HG02610 (cell line): ENCODE measurements around the gene SLC39A7.
"Not testable (repeated sequence)": the region's sequence is repeated elsewhere in the genome, so short reads cannot be mapped to it uniquely, and the experiment has no call there.

Source experiments
- ATAC-seq: cut with Tn5 transposase; IDR thresholded peaks from one replicate; pipeline ENCODE4 v1.9.1; 2021; ENCODE audit warnings: mild to moderate bottlenecking, moderate library complexity; ENCODE audit not compliant: unreplicated experiment

SLC39A7 gene

DNA sequence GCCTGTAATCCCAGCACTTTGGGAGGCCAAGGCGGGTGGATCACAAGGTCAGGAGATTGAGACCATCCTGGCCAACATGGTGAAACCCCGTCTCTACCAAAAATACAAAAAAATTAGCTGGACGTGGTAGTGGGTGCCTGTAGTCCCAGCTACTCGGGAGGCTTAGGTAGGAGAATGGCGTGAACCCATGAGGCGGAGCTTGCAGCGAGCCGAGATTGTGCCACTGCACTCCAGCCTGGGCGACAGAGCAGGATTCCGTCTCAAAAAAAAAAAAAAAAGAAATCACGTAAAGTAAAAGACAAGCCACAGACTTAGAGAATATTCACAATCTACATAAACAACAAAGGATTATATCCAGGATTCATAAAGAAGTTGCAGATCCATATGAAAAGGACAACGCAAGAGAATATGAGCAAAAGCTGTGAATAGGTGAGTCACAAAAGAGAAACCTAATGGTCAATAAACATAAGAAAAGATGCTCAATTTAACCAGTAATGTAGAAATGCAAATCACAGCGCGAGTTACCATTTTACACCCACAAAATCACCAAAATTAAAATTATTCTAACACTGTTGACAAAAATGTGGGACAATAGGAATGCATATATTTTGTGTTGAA lies 25.9 kb downstream of the SLC39A7 start:
- ATAC-seq = not testable (repeated sequence)

GRCh38 chr6:33235221-33235634 lies 34.6 kb downstream of the SLC39A7 start:
- no peak for ATAC-seq

DNA sequence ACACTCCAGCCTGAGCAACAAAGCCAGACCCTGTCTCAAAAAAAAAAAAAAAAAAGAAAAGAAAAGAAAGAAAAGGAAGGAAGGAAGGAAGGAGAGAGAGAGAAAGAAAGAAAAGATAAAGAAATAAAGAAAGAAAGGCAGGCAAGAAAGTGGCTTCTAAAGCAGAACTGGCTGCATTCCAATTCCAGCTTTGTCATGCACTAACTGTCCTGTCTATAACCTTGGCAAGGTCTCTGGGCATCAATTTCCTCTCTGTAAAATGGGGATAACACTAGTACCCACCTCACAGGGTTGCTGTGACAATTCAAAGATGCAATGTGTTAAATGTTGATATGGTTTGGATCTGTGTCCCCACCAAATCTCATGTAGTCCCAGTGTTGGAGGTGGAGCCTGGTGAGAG lies 35.7 kb downstream of the SLC39A7 start:
- ATAC-seq = no peak

- ATAC-seq = no peak
Observed at GRCh38 chr6:33236852-33237251, 36.2 kb downstream of the SLC39A7 start.

DNA sequence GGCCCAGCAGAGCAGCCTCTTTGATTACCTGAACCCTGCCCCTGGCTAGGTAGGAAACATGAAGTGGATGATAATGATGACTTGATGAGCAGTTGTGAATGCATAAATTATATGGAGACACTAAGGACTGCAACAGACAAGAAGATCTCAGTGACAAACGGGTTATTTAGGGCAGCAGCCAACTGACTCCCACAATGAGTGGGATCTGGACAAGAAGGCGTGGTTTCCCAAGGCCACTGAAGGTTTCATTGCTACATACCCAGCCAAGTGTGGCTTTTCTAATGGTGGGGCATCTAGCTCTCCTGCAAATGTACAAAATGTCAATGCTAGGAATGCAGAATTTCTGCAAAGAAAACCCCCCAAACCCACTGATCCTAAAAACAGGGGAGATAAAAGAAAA lies 37.1 kb downstream of the SLC39A7 start:
- no peak for ATAC-seq

DNA sequence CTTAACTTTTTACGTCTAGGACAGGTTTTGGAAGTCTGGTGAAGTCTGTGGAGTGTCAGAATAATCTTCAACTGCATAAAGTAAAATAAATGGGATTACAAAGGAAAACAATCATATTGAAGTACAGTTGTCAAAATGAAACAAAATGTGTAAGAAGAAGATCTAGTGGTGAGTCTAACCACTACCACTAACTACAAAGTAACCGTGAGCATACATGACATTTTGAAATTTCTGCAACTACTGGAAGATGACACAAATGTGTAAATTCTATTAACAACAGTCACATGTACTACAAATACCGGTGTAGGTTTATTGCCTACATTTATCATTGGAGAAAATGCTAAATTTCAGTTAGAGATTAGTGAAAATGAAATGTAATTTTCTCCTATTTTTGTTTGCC lies 41.3 kb downstream of the SLC39A7 start:
- no peak for ATAC-seq

DNA sequence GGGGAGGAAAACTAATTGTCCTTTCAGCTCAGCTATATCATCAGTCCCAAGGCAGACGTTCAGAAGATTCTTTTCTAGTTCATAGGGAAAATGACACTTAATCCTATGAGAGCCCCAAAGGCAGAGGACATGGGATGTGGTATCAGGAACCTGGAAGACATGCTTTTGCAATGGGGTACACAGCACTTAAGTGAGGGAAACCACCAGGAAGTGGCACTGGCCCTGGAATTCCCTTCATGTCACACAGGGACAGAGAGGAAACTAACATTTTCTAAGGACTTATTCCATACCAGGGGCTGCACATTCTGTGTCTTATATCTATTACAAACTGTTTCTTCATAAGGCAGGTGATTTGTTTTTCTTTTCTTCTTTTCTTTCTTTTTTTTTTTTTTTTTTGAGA lies 42.8 kb downstream of the SLC39A7 start:
- no peak for ATAC-seq

DNA sequence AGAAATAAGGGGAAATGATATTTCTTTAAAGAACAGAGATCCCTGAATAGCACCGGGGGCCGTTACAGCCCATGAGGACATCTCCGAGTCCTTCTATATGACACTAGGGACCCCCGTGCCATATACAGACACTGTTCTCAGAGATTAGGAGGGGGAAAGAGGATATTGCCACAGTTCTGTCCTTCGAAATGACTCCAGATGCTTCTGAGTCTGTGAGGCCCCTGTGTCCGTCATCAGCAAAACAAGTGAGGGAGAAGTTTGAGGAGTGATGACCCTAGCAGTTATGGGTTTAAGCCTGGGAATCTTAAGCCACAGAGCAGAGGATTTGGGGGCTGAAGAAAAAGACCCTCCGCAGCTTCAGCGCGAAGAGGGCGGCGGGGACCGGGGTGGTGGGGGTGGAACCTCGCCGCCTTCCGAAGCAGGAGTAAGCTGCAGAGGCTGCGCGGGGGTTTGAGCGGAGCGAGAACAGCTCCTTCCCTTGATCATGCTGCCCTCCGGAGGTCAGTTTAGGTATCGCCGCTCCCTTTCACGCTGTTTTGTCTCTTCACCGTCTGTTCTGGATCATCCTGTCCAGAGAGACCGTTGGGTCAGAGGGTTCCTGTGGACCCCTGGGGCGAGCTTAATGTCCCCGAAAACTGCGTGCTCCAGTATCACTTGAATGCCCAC lies 47.4 kb downstream of the SLC39A7 start:
- ATAC-seq = no peak

DNA sequence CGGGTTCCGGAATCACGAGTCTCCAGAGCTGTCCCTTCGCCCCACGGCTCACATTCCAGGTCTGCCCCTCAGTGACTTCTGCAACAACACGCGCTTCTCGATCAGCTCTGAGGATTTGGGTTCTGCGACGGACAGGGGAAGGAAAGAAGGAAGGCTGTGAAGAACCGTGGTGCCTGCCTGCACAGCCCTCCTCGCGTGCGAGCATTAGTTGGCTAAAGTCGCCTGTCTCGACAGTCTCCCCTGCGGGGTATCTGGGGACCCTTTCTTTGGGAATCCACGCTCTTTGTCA lies 47.9 kb downstream of the SLC39A7 start:
- no peak for ATAC-seq

DNA sequence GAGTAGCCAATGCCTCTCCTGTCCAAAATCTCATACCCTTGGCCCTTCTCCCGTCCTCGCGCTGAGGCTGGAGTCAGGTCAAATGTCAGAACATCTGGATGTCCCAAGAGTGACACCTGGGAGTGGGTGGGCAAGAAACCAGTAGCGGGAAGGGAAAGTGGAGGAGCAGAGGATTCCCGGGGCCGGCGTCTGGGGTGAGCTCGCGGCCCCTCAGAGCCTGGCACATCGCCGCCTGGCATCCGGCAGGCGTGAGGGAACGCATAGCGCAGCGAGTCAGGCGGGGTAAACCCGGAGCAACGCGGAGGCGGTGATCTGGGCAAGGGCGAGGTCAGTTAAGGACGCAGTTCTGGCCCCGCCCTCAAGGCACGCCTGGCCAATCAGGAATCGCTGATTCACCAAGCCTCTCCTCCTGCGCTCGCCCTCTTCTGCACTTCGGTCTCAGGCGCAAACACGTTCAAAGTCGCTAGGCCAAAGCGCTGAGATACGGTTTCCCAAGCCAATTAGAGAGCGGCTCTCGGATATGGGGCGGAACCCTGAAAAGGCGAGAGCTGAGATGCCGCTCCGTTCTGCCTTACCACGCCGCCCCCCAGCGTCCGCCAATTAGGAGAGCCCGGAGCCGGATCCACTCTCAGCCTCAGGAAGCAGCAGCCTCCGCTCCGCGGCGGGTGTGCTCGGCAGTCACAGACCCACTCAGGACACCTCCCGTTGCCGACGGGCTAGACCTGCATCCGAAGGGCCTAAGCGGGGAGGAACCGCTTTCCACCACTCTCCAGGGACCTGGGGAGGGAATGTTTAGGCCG lies 48.5 kb downstream of the SLC39A7 start:
- peak; percentile 89 for ATAC-seq

- no peak for ATAC-seq
Observed at GRCh38 chr6:33249732-33250630, 49.3 kb downstream of the SLC39A7 start.

GRCh38 chr6:33250731-33251130 lies 50.1 kb downstream of the SLC39A7 start:
- ATAC-seq = no peak

DNA sequence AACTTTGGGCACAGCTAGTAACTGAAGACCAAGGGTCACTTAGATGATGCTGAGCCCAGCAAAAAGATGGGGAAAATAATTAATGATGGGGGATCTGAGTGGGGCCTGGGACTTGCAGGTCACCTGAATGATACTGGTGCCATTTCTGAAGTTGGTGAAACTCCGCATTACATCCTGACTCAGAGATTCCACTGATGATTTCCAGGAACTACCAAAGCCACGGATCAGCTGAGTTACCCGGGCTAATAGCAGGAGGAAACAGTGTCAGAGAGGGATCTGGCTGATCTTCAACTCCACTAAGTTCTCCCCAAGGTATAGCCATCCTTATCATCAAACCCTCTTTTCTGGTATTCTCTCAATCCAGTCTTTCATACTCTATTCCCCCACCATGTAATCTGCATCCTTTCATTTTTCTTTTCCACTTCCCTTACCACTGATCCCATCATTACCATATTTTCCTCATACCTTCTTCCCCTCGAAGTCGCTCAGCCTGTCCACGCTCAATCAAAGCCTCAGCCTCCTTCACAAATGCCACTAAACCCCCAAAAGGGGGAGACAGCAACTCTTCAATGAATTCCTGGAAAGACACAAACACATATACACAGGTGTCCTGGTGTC lies 50.8 kb downstream of the SLC39A7 start:
- ATAC-seq = no peak

DNA sequence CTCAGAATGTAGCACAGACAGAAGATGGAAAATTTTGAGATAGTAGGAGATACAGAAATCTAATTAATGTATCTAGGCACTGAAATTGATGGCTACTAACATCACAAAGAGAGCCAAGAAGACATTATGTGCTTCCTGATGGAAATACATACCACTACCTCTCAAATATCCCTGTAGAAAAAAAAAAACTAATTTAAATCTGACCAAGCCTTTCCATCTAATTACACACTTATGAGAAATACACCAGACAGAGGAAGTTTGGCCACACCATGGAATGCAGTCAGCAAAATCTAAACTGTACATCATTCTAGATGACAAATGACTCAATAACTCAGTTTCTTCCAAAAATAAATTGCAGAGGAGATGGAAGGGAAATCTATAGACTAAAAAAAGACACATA lies 52.1 kb downstream of the SLC39A7 start:
- ATAC-seq = no peak
